Left lung (tissue), 10 donors: Measurements from ENCODE around the gene ITSN1. TPM values are rescaled to one million over a fixed set of nuclear protein-coding genes. Genes with fewer than 3 reads are reported as not detected.
A peak's percentile ranks its signal among the peaks of the same experiment; 100 is the strongest.
"Not testable (repeated sequence)": the region's sequence is repeated elsewhere in the genome, so short reads cannot be mapped to it uniquely, and the experiment has no call there.

Experiments used
- ATAC-seq: fragments of 200-7000 bp; cut with Tn5 transposase; one replicate; pipeline ENCODE4 v1.9.1; 2020; ENCODE audit warnings: moderate library complexity
- DNase-seq, 4 donors: peaks; one replicate each; pipeline ENCODE4 v3.0.0-alpha.2; 2013 to 2020
- H3K27ac ChIP-seq, 2 donors: fragments of 200-600 bp; sonication (generic) in 1 of 2; one replicate each; pipeline versions ENCODE4 v1.5.0 to v1.8.0; 2020 to 2021
- H3K27me3 ChIP-seq, 2 donors: fragments of 200-600 bp; sonication (generic) in 1 of 2; one replicate each; pipeline versions ENCODE4 v1.5.0 to v1.8.0; 2020 to 2021
- H3K36me3 ChIP-seq, 2 donors: fragments of 200-600 bp; sonication (generic) in 1 of 2; one replicate each; pipeline versions ENCODE4 v1.5.0 to v1.8.0; 2020 to 2021
- H3K4me1 ChIP-seq, 2 donors: fragments of 200-600 bp; one replicate each; pipeline ENCODE4 v1.8.0; 2021
- H3K4me3 ChIP-seq, 2 donors: fragments of 200-600 bp; sonication (generic) in 1 of 2; one replicate each; pipeline versions ENCODE4 v1.5.0 to v1.8.0; 2020 to 2021; ENCODE audit warnings: mild to moderate bottlenecking in 1 of 2
- H3K9me3 ChIP-seq, 2 donors: fragments of 200-600 bp; sonication (generic) in 1 of 2; one replicate each; pipeline versions ENCODE4 v1.5.0 to v1.8.0; 2020 to 2021
- CTCF ChIP-seq, 2 donors: fragments of 200-600 bp; sonication (generic) in 1 of 2; IDR thresholded peaks; one replicate each; pipeline versions ENCODE4 v1.5.0 to v1.8.0; 2021; ENCODE audit warnings: antibody characterized with exemption in 2 of 2
- intact Hi-C, 2 donors: fragments of 100-400 bp; cut with DNase I; formaldehyde crosslinking; loops; one replicate each; pipeline versions ENCODE4 v1.11.2 to v1.14.2; 2022
- polyA plus RNA-seq, 6 donors: library from polyadenylated mRNA; unstranded; fragments of 120-200 nt; gene quantifications; one replicate each; pipeline ENCODE4 v1.2.1, GENCODE V29; 2013; ENCODE audit not compliant: insufficient read length in 6 of 6
- total RNA-seq, 2 donors: library from RNA; stranded (reverse); fragmentation: NEBNext Ultra II Directional; extraction: Animal tissue kit (Norgen Biotek cat#: 25700); gene quantifications; one replicate each; pipeline ENCODE4 v1.2.1, GENCODE V29; 2021
- donor health status: DM: no; HTN: yes; CAD: no.
- donor health status: DM: no; HTN: no; CAD: no.

The ITSN1 gene
- total and polyA plus RNA-seq, 8 donors: 38.9 to 59.1 (median 50.8) TPM

GRCh38 chr21:33618407-33618806, 23.9 kb upstream of the ITSN1 start:
- Histone ChIP-seq H3K36me3 (peaks cover 0 to 62% of the 10 kb centered on the region in 2 donors), H3K27me3 (no peaks in the 10 kb centered on the region), H3K27ac (no peak overlapping the region), H3K9me3 (no peaks in the 10 kb centered on the region), H3K4me3 (no peak overlapping the region), H3K4me1 (no peaks in the 10 kb centered on the region)
- intact Hi-C loops: no loop called here
- DNase-seq (no peak), ATAC-seq (no peak)
- TF ChIP-seq CTCF (IDR thresholded peaks at IDR 0.05): no peak

- H3K4me3 ChIP-seq: no peak overlapping the region
- H3K9me3 ChIP-seq: no peaks in the 10 kb centered on the region
- H3K27ac ChIP-seq: no peak overlapping the region
- intact Hi-C loops: no loop called here
- peaks cover 0 to 61% of the 10 kb centered on the region in 2 donors for H3K36me3 ChIP-seq
- H3K27me3 ChIP-seq: no peaks in the 10 kb centered on the region
- ATAC-seq: no peak
- no peak for TF ChIP-seq CTCF (IDR thresholded peaks at IDR 0.05)
- DNase-seq: no peak
- H3K4me1 ChIP-seq: no peaks in the 10 kb centered on the region
Observed at GRCh38 chr21:33619726-33620125, 22.6 kb upstream of the ITSN1 start.

- Histone ChIP-seq H3K4me1 (no peaks in the 10 kb centered on the region), H3K4me3 (no peak overlapping the region), H3K36me3 (peaks cover 0 to 43% of the 10 kb centered on the region in 2 donors), H3K27ac (no peak overlapping the region), H3K27me3 (no peaks in the 10 kb centered on the region), H3K9me3 (no peaks in the 10 kb centered on the region)
- intact Hi-C loops: no loop called here
- ATAC-seq: no peak
- no peak for DNase-seq
- no peak for TF ChIP-seq CTCF (IDR thresholded peaks at IDR 0.05)
Observed at GRCh38 chr21:33622253-33622652, 20.0 kb upstream of the ITSN1 start.

- H3K4me3 ChIP-seq, H3K4me1 ChIP-seq, H3K27ac ChIP-seq, H3K9me3 ChIP-seq, ATAC-seq, intact Hi-C loops, DNase-seq, H3K27me3 ChIP-seq: not testable (repeated sequence)
- peaks cover 0 to 60% of the 10 kb centered on the region in 2 donors for H3K36me3 ChIP-seq
Observed at GRCh38 chr21:33626151-33626550, 16.1 kb upstream of the ITSN1 start.

GRCh38 chr21:33634254-33634653, 8.0 kb upstream of the ITSN1 start:
- Histone ChIP-seq H3K4me1 (peaks cover 0 to 6% of the 10 kb centered on the region in 2 donors), H3K9me3 (no peaks in the 10 kb centered on the region), H3K4me3 (no peak overlapping the region), H3K36me3 (peaks cover 0 to 29% of the 10 kb centered on the region in 2 donors), H3K27me3 (no peaks in the 10 kb centered on the region), H3K27ac (no peak overlapping the region)
- no peak for DNase-seq
- ATAC-seq: no peak
- intact Hi-C loops: no loop called here
- no peak for TF ChIP-seq CTCF (IDR thresholded peaks at IDR 0.05)

GRCh38 chr21:33640697-33641351, 1.5 kb upstream of the ITSN1 start:
- no peak for ATAC-seq
- Histone ChIP-seq H3K4me1 (peaks cover 7 to 42% of the 10 kb centered on the region in 2 donors), H3K27me3 (peaks cover 0 to 11% of the 10 kb centered on the region in 2 donors), H3K9me3 (no peaks in the 10 kb centered on the region), H3K36me3 (no peaks in the 10 kb centered on the region), H3K27ac (peak overlapping the region; percentile 91), H3K4me3 (peak overlapping the region; percentile 82 to 97)
- intact Hi-C loops: loop anchor here in 1 of 2 donors (10.0 kb wide), 1 partner anchor 264 kb away; no protein-coding TSS in a partner anchor
- peak in 1 of 4 donors; percentile 32 for DNase-seq
- no peak for TF ChIP-seq CTCF (IDR thresholded peaks at IDR 0.05)
